Panc1 (cell line): ENCODE data around the gene ANKLE2.

Experiments used
- CTCF ChIP-seq: fragments of 450-650 bp; IDR thresholded peaks from 2 replicates; pipeline ENCODE4 v1.5.1; 2017; ENCODE audit warnings: mild to moderate bottlenecking
- REST ChIP-seq, 2 experiments: IDR thresholded peaks; 2 replicates each; pipeline ENCODE4 v1.6.1; 2011 to 2012; ENCODE audit warnings: low read depth in 2 of 2, control low read depth in 1 of 2, low read length in 1 of 2, mild to moderate bottlenecking in 1 of 2, moderate library complexity in 1 of 2; ENCODE audit not compliant: insufficient read depth in 1 of 2

DNA sequence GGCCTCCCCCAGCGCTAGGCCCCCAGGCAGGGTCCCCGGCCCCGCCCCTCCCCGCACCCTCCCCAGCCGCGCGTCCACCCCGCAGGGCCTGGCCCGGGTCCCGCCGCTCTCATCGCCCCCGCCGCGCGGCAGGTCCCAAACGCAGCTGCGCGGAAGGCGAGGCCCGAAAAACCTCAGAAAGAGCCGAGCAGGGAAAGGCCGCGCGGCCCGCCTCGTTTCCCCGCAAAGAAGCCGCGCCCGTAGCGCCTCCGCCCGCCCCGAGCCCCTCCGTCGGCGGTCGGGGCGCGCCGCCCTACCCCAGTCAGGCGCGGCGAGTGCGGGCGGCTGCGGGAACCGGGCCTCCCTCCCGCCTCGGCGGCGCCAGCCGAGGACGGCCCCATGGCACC, 74.8 kb downstream of the ANKLE2 start:
- TF ChIP-seq CTCF (no peak), REST (IDR thresholded peaks at IDR 0.05; ENCODE audit: insufficient read depth in 1 of 2, low read depth in 2 of 2, low read length in 1 of 2) (no peak)
